ENCODE measurements around the gene TRABD. TPM values are rescaled to one million over a fixed set of nuclear protein-coding genes. Genes with fewer than 3 reads are reported as not detected.

Gene TRABD
- total RNA-seq, 1 donor from 2014 or later = 25.9 TPM

GRCh38 chr22:50173983-50174355, 11.7 kb upstream of the TRABD start:
- no peaks in the 10 kb centered on the region for H3K9me3 Mint-ChIP-seq (ENCODE audit: unreplicated experiment)

DNA sequence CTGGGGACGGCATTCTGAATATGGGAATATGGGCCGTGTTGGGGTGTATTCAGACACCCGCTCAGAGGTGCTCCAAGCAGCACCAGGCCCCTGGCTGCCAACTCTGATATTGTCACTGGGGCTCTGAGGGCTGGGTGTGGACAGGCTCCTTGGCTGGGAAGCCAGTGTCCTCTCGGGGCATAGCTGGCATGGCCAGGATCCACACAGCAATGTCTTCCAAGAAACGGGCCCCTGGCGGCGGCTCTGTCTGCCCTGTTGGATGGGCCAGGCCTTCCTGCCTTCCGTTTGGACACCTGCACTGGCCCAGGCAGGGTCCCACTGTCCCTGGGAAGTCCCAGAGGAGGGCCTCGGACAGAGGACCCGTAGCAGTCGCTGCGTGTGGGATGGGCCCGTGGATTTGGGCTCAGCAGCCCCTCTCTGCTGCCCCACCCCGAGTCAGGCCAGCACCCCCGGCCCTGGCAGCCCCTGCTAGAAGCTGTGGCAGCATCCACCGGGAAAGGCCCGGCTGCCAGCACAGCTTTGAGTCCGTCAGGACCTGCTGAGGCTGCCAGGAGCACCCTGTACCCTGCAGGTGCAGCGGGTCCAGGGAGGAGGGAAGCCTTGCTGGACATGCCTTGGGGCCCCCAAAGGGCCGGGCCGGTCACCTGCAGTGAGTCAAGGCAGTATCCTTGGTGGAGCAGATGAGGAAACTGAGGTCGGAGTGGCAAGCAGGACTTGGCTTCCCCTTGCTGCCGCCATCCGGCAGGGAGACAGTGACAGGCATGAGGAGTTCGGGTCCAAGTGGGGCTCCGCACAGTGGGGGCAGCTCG, 11.1 kb upstream of the TRABD start:
- H3K4me3 Mint-ChIP-seq (ENCODE audit: unreplicated experiment) = no peak overlapping the region
- no peaks in the 10 kb centered on the region for H3K9me3 Mint-ChIP-seq (ENCODE audit: unreplicated experiment)
- DNase-seq (ENCODE audit: extremely low spot score, unreplicated experiment) = no peak
- H3K4me1 Mint-ChIP-seq (ENCODE audit: unreplicated experiment) = peaks cover 2% of the 10 kb centered on the region
- H3K27ac Mint-ChIP-seq (ENCODE audit: unreplicated experiment) = no peak overlapping the region
- H3K36me3 Mint-ChIP-seq (ENCODE audit: unreplicated experiment) = no peaks in the 10 kb centered on the region
- H3K27me3 Mint-ChIP-seq (ENCODE audit: unreplicated experiment) = peaks cover 2% of the 10 kb centered on the region
- TF ChIP-seq CTCF (IDR thresholded peaks at IDR 0.05) = no peak

More at GRCh38 chr22:50173983-50174355, 11.7 kb upstream of the TRABD start:
- no peak for TF ChIP-seq CTCF (IDR thresholded peaks at IDR 0.05)
- no peak overlapping the region for H3K27ac Mint-ChIP-seq (ENCODE audit: unreplicated experiment)
- H3K4me3 Mint-ChIP-seq (ENCODE audit: unreplicated experiment) = no peak overlapping the region
- H3K4me1 Mint-ChIP-seq (ENCODE audit: unreplicated experiment) = peaks cover 5% of the 10 kb centered on the region
- H3K27me3 Mint-ChIP-seq (ENCODE audit: unreplicated experiment) = peaks cover 6% of the 10 kb centered on the region
- H3K36me3 Mint-ChIP-seq (ENCODE audit: unreplicated experiment) = no peaks in the 10 kb centered on the region
- DNase-seq (ENCODE audit: extremely low spot score, unreplicated experiment) = no peak

DNA sequence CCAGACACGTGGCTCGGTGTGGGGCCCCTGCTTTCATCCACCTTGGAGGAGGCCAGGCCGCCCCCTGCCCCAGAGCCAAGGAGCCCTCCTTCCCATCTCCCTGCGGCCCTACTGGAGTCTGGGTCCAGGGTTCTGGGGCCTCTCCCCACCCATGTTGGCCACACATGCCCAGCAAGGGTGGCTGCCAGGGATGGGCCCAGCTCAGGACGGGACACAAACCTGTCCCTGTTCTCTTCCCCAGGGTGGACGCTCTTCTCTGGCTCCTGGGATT, 10.6 kb upstream of the TRABD start:
- H3K9me3 Mint-ChIP-seq (ENCODE audit: unreplicated experiment) = no peaks in the 10 kb centered on the region

DNA sequence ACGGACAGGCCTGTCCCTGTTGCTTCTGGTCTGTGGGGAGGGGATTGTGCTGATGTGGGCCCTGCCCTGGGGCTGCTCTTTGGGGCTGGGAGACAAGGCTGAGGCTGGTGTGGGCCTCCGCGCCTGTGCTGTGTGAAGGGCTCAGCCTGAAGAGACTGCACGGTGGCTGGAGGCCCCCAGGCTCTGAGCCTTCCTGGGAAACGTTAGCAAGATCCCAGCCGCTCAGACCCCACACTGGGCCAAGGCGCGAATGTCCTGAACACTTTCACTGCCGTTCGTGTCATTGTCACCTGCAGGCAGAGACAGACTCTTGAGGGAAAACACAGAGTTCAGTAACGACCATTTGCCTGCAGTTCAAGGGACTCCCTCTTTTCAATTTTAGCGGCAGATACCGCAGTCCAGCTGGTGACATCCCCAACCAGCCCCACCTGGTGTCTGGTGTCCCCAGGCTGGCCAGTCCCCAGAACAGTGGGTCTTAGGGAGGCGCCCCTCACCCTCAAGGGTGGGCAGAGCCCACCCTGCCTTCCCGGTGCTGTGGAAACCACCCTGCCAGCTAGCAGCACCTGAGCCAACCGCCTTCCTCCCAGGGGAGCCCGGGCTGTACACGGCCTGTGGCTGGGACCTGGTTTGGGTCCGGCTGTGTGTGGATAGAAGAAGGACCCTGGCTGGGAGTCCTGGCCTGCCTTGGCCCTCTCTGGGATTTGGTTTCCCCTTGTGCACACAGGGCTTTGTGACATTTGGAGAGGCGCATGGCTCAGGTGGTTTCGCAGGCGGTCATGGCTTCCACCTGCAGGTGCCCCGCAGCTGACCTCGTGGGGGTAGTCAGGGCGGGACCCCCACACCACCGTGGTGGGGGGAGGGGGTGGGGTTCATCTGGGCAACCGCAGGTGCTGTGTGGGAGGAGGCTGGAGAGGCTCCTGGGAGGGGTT, 9.5 kb upstream of the TRABD start:
- H3K4me1 Mint-ChIP-seq (ENCODE audit: unreplicated experiment) = no peaks in the 10 kb centered on the region
- no peak overlapping the region for H3K4me3 Mint-ChIP-seq (ENCODE audit: unreplicated experiment)
- no peaks in the 10 kb centered on the region for H3K27me3 Mint-ChIP-seq (ENCODE audit: unreplicated experiment)
- TF ChIP-seq CTCF (IDR thresholded peaks at IDR 0.05) = no peak
- no peak for DNase-seq (ENCODE audit: extremely low spot score, unreplicated experiment)
- no peaks in the 10 kb centered on the region for H3K9me3 Mint-ChIP-seq (ENCODE audit: unreplicated experiment)
- H3K27ac Mint-ChIP-seq (ENCODE audit: unreplicated experiment) = no peak overlapping the region
- H3K36me3 Mint-ChIP-seq (ENCODE audit: unreplicated experiment) = no peaks in the 10 kb centered on the region

More for the DNA sequence above, 10.6 kb upstream of the TRABD start:
- no peak for DNase-seq (ENCODE audit: extremely low spot score, unreplicated experiment)
- peaks cover 2% of the 10 kb centered on the region for H3K4me1 Mint-ChIP-seq (ENCODE audit: unreplicated experiment)
- no peak for TF ChIP-seq CTCF (IDR thresholded peaks at IDR 0.05)
- H3K36me3 Mint-ChIP-seq (ENCODE audit: unreplicated experiment) = no peaks in the 10 kb centered on the region
- no peak overlapping the region for H3K27ac Mint-ChIP-seq (ENCODE audit: unreplicated experiment)
- no peak overlapping the region for H3K4me3 Mint-ChIP-seq (ENCODE audit: unreplicated experiment)
- peaks cover 2% of the 10 kb centered on the region for H3K27me3 Mint-ChIP-seq (ENCODE audit: unreplicated experiment)
